ENCODE measurements around the gene STON1.

- no peak for TF ChIP-seq POLR2A (IDR thresholded peaks at IDR 0.05)
- no peak for TF ChIP-seq CTCF (IDR thresholded peaks at IDR 0.05)
- no peak for TF ChIP-seq EP300 (IDR thresholded peaks at IDR 0.05)
- TF ChIP-seq POLR2AphosphoS5 (IDR thresholded peaks at IDR 0.05): no peak
These were observed 54.6 kb downstream of the STON1 start for GRCh38 chr2:48584551-48584950.

All from suprapubic skin (tissue), 4 donors.